HG03439 (cell line): ENCODE results near the gene DDC.

ENCODE experiments used
- ATAC-seq: cut with Tn5 transposase; IDR thresholded peaks from one replicate; pipeline ENCODE4 v1.9.1; 2021; ENCODE audit warnings: mild to moderate bottlenecking, moderate library complexity; ENCODE audit not compliant: unreplicated experiment

Gene DDC, protein sequence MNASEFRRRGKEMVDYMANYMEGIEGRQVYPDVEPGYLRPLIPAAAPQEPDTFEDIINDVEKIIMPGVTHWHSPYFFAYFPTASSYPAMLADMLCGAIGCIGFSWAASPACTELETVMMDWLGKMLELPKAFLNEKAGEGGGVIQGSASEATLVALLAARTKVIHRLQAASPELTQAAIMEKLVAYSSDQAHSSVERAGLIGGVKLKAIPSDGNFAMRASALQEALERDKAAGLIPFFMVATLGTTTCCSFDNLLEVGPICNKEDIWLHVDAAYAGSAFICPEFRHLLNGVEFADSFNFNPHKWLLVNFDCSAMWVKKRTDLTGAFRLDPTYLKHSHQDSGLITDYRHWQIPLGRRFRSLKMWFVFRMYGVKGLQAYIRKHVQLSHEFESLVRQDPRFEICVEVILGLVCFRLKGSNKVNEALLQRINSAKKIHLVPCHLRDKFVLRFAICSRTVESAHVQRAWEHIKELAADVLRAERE

DNA sequence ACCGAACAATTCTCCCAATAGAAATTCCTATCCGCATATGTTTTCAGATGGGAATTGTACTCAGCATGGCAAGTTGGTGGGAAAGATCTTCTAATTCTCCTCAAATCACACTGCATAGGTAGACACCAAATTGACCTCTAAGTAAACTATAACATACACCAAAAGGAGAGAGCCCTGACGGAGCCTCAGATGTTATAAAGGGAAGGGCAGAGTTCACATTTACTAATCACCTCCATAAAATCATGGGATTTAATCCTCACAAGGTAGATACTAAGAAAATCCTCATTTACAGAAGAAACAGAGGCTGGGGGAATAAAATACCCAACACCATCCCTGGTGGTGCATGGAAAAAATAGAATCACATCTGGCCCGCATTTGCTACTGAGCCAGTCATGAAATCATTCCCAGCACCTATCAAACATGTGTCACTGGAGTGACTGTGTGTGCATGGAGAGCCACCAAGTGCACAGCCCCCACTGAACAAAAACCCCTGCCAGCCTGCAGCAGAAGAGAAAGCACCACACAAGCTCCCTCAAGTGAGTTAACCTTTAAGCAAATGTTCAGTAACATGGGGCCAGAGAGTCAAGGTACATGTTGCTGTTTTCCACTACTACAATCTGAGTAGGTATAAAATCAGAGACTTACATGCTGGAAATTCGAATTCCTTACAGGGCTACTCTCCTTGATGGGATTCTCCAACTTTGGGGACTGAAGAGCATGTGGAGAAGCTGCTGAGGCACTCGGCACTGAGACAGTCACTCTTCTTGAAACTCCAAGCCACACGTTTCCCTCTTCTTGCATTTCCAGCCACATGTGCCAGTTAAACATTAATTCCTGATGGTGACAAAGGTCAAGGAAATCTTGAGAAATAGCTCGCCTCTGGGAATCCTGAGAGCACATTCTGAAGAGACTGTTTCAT lies at the start of gene DDC:
Gene DDC (minus strand): TSS at position 766 of the 919 bp plus-strand sequence. CDS start 21,320 bp downstream, outside the sequence.
- no peak for ATAC-seq

DNA sequence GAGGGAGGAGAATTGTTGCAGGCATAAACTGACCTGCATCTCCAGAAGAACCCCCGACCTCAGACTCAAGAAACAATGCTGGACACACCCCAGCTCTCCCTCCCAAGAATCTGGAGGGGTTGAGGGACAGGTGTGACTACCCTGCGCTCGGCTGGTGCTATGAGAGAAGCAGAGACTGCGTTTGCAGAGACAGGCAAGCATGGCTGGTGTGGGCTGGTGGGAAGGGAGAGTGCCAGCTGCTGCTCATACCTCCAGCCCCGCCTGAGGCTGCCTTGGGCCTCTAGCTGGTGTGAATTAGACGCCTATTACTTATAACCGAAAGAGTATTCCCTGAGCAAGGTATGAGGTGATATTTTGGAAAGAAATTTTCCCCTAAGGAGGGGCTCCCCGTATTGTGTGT lies 48.3 kb upstream of the DDC start:
- ATAC-seq: no peak

DNA sequence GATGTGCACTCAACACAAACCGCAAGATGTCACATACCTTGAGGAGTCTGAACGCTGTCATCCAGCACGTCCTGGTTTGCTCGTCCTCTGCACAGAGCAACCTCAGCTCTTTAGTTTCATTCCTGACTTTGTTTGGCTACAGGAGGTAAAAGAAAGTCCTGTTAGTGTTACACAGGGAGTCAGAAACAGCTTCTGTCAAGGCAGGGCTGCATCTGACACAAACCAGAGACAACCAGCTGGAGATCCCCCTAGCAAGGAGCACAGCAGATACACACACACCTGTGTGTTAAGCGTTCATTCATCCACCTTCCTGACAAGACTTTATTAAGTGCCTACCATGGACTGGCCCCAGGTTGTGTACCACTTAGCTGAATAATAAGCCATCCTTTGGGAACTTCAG lies 47.5 kb upstream of the DDC start:
- ATAC-seq: no peak

DNA sequence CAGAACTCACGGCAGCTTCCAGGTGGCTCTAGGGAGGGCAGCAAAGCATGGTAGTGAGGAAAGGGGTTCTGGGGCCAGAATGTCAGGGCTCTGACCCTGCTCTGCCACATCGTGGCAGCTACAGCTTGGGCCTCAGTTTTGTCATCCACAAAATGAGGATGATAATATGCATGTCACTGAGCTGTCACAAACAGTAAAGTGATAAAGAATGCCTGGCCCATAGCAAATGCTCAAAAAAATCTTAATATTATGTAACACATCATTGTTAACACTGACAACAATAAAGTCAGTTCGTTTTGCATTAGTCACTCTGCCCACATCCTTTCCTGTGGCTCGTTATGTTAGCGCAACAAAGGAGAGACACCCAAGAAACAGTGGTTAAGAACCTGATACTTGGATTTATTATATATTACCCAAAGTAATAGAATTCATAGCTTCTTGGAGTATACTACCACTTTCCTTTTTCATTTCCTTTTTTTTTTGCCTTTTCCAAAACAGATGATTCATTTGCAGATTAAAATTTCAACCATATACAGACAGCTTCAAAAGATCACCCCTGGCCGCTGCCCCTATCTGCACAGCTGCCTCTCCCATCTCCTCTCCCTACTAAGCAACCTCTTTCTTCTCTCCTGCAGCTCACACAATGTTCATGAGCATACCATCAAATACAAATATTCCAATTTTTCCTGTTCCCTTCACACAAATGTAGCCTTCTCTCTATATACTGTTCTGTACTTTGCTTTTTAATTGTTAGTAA lies 45.5 kb upstream of the DDC start:
- no peak for ATAC-seq

DNA sequence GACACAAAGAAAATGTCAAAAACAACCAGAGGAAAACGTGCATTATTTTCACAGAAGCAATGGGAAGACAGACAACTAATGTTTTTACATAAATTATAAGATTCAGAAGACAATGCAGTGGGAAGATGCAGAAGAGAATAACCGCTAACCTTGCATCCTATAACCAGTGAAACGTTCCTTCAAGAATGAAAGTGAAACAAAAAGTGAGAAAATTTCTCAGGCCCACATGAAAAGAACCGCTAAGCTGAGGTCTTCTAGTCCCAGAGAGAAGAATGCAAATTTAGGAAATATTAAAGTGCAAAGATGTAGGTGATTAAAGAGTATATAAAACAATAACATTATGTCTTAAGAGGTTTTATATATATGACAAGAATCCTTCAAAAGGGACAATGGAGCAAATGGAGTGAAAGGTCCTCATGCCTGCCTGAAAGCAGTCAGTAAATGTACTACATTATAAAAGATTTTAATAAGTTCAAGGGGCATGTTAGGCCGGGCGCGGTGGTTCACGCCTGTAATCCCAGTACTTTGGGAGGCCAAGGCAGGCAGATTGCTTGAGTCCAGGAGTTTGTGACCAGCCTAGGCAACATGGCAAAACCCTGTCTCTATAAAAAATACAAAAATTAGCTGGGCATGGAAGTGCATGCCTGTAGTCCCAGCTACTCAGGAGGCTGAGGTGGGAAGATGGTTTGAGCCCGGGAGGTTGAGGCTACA lies 43.1 kb upstream of the DDC start:
- ATAC-seq: no peak

DNA sequence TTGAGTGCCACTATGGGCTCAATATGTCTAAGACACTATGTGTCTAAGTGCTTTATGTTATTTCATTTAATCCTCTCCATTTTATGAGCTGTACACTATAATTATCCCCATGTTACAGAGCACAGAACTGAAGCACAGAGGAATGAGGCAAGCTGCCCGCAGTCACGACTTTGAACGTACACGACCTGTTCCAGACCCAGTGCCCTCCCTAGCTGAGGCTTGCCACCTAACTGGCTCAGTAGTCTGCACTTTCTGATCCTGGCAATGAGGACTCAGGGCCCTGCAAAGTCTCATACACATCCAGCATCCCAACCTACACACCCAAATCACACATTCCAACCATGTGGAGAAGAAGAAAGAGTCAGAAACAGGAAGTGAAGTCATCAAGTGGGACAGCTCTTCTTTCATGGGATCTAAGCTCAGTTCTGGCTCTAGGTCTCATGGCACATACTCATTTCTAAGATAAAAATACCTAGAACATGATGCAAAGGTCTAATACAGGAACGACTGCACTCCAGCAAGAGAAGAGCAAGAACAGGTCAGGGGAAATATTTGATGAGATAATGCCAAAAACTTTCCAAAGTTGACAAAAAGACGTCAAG lies 42.4 kb upstream of the DDC start:
- ATAC-seq: no peak

DNA sequence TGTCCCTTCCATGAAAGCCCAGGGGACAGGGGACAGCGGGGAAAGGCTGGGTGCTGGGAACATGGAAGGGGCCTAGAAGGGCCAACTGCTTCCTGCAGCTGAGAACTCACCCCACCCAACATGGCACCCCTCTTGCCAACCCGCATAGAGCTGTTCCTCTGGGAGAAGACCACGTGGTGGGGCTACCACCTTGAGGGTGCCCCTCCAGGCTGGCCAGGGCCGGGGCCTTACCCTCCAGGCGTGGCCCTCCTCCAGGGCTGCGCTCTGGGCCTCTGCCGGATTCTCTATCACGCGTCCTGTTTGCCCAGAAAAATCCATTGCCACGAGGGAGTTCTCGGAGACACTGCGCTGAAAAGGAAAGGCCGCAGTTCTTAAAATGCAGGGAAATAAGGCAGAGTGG lies 39.9 kb upstream of the DDC start:
- no peak for ATAC-seq

DNA sequence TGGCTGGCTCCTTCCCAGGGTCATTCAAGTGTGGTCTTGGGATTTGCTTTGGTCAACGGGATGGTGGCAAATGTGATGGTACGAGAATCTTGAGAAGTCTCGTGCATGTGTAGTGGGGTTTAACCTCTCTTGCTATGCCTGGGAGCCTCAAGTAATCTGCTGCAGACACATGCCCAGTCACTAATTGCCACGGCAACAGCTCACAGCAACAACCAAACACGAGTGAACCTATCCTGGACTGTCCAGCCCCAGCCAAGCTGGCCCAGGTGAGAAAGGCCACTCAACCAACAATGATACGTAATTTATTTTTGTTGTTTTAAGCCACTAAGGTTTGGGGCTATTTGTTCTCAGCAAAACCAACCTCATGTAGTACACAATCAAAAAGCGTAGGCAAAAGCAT lies 38.1 kb upstream of the DDC start:
- no peak for ATAC-seq

DNA sequence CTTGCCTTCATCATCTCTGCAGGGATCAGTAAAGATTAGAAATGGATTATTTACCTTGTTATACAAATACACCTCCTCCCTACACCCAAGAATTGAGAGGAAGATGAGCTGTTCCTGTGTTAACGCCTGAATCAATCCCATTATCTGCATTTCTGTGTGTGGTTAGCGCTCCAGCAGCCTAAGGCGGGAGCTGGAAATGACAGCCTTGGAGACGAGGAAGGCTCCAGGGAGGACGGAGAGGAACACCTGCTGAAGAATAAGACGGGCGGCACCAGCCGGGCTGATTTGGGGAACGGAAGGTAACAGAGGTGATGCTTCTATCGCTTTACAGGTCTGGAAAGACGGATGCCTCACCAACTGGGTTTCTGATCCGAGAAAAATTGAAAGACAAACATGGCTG lies 34.2 kb upstream of the DDC start:
- ATAC-seq: no peak

DNA sequence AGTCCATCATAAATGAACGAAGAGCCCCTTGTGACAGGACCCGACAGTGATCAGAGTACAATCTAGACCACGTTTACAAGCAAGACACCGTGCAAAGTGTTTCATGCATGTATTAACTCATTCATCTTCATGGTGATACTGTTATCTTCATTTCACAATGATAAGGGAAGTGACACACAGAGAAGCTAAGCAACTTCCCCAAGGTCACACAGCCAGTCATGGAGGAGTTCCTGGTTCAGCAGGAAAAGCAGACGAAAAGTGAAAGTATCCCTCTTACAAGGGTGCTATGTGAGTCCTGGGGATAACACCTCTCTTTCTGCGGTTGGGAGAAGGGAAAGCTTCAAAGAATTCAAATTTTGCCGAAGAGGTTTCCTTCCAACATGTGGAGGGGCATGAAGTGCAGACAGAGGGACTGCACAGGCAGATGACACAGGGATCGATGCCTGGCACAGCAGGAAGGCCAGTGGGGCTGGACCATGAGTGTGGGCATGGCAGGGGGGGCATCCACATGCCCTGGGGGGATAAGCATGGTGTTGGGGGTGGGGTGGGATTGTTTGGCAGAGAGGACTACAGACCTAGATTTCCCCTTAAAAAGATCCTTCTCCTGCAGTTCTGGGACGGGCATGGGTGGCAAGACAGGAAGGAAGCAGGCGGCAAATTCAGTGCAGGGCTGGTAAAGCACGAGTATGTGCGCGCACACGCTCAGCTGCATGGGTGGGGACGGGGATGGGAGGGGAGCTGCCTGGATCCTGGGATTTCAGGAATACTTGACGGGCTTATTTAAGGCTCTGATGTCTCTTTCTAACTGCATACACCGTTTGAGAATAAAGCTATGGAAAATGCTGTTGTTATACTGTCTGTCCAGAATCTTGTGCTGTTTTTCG lies 33.5 kb upstream of the DDC start:
- no peak for ATAC-seq

DNA sequence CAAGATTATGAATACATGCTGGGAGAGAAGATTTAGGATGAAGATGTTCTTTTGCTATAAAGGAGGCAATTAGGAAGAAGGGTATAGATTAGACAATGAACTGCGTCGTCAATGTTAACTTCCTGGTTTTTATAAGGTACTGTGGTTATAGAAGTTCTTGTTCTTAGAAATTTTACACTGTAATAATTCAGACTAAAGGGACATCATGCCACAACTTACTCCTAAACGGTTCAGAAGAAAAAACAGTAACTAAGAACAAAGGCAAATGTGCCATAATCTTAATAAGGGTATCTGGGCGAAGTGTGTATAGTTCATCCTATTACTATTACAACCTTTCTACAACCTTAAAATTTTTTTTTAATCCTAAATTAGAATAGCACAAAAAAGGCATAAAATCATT lies 31.3 kb upstream of the DDC start:
- no peak for ATAC-seq

DNA sequence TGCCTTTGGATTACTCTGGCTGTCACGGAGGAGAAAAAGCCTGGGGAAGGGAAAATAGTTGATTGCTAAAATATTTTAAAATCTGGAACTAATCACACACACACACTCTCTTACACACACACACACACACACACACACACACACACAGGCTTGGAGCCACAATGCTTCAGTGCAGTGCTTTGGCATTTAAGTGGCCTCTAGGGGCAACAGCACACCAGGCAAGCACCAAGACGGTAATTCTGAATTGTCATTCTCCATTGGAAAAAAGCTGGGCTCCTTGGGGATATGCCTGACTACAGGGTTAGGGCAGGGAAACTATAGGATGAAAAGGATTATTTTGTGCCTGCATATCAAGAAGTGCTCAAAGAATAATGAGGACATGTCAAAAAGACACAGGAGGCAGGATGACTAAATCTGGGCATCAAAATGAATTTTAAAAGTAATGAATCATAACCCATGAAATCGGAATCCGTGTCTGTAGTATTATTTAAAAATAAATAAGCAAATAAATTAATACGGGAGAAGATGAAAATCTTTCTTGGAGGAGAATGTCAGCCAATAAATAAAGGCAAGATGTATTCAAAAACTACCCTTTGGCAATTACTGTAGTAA lies 30.4 kb upstream of the DDC start:
- peak; percentile 39 for ATAC-seq

DNA sequence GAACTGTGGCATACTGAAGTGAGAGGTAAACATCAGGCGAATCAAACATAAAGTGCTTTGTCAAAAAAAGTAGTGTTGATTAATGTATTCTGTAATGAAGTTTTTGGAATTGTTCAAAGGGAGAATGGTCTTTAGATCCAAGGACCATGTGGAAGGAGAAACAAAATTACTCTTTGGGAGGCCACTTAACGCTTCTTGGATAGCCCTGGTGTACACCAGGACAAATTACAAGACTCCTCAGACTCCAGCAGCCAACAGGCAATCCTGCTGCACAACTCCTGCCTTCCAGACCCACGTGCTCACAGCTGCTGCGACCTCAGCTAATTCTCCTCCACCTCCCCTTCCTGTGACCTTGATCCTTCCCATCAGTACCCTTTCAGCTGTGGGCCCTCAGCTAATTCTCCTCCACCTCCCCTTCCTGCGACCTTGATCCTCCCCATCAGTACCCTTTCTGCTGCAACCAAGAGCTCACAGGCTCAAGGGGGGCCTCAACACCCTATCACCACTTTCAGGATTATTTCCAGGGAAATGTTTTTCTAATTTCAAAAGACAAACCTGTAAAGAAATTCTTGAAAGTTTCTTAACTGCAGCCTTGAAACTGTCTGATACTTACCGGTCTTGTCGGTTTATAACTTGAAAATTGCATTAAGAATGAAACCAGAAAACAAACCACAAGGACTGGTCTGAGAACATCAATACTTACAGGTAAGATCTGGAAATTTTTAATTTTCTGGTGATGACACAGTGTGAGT lies 29.7 kb upstream of the DDC start:
- peak; percentile 57 for ATAC-seq

DNA sequence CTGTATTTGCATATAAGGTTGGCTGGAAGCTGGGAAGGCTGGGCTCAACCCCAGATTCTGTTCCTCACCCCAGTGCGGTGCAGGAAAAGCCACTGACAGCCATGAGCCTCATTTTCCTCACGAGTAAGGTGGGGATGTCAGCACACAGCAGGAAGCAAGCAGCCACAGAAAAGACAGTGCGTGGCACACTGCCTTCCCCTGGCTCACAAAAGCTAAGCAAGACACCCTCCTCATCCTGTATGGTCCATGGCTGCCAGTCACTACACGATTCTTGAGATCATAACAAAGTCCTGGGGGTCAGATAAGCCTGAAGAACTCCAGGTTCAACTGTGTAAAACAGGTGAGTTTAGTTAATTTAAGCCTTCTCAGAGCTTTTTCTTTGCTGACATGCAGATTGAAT lies 28.9 kb upstream of the DDC start:
- ATAC-seq: no peak

DNA sequence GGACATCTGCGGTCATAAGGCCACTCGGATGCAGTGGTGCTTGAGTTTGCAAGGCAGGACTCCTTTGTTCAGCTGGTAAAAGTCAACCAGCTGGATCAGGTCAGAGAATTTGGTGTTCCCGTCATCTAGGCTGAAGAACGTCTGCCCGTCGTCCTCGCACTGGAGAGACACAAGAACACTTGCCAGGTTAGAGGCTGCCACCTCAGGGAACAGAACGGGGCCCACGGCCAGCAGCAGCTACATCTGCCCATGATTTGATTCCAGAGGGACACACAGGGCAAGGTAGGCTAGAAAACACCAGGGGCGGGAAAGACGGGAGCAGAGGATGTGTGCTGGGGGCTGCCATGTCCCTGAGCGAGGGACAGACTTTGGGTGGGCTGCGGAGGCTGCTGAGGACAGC lies 27.7 kb upstream of the DDC start:
- no peak for ATAC-seq

DNA sequence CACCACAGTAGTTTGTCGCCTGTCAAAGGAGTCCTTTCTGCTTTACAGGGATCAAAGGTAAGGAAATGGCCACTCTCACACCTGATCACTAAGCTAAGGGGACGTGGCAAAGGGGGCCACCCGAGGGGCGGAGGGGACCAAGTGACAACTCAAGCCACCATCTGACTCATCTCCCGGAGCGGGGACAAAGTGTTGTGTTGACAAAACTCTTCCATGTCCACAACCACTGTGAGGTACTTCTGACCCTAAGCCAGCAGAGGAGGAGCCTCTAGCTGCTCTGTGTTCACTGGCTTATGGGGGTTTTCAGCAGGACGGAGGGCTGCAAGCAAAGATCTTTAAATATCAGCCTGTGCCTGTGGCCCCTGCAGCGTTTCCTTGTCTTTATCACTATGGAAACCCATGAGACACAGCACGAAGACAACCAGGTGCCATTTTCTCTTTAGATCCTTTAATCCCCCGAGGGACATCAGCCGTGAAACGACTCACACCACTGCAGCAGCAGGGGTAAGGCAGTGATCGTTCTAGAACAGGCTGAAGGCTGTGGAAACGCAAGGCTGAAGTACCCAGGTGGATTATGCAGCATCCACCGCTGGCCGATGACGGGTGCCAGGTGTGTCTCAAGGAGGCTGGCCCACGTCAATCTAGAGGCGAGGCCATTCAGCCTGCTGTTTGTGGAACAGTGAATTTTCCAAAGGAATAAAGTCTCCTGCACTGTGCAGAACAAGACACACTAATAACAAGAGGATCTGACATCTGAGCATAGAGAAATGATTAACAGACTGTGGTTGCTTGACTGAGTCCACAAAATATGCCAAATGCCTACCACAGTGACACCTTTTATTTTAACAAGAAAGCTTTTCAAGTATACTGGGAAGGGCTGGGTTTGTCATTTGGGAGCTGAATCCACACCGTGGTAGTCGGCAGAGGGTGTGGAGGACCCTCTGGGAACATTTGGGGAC lies 26.6 kb upstream of the DDC start:
- peak; percentile 45 for ATAC-seq

DNA sequence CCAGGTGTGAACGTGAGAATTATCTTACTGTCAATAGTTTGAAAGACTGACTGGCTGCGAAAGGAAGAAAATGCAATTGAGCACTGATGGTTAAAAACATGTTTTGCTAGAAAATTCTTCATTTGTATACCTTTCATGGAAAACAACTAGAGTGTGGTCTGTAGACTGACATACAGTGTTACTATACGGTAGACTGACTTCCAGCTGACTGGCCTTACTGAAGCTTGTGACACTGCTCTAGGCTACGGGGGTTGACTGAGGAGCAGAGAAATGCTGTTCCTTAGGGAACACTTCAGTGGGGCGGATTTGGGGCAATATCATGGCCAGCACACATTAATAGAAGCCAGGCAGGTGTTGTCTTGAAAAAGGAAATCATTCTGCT lies 25.9 kb upstream of the DDC start:
- ATAC-seq: no peak
